22Rv1 (cell line): ENCODE results near the gene ARMC9.
"Not testable (repeated sequence)": the region's sequence is repeated elsewhere in the genome, so short reads cannot be mapped to it uniquely, and the experiment has no call there.

Experiments used
- CTCF ChIP-seq: fragments of 450-650 bp; IDR thresholded peaks from 2 replicates; pipeline ENCODE4 v1.5.1; 2017; ENCODE audit warnings: mild to moderate bottlenecking
- ZFX ChIP-seq: fragments of 450-650 bp; IDR thresholded peaks from 2 replicates; pipeline ENCODE4 v1.6.1; 2017; ENCODE audit warnings: antibody characterized with exemption, borderline replicate concordance

GRCh38 chr2:231375994-231376615 is 177.7 kb downstream of the ARMC9 start:
- TF ChIP-seq CTCF, ZFX: not testable (repeated sequence)
